Measurements from ENCODE around the gene XXYLT1. TPM values are rescaled to one million over a fixed set of nuclear protein-coding genes. Genes with fewer than 3 reads are reported as not detected.

XXYLT1 gene
- total RNA-seq, 1 donor from 2014 or later, result 10.5 TPM

DNA sequence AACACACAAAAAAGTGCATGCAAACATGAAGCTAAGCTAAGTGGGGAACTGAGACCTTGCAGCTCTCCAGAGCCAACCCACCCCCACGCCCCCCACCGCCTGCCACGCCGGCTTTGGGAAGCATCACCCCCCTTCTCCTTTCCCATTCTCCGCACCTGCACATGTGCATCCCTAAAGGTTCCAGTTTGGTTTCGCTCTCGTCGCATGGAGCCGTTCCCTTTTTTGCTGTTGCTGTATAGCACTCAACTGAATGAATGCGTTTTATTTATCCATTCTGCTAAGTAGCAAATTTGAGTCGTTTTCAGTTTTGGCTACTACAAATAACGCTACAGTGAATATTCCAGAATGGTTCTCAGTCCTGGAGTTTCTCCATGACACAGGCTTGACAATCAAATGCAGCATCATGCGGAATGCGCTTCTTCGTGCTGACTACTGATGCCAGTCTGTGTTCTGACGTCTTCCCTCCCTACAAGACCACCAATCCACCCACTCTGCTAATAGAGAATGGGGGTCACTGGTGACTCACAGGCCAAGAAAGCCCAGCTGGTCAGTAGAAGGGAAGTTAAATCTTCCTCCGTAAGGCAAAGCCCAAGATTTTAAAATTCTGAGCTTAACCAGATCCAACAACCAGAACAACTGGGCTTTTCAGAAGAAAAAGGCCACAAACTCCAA is 115.3 kb downstream of the XXYLT1 start:
- TF ChIP-seq, protein P1, sequence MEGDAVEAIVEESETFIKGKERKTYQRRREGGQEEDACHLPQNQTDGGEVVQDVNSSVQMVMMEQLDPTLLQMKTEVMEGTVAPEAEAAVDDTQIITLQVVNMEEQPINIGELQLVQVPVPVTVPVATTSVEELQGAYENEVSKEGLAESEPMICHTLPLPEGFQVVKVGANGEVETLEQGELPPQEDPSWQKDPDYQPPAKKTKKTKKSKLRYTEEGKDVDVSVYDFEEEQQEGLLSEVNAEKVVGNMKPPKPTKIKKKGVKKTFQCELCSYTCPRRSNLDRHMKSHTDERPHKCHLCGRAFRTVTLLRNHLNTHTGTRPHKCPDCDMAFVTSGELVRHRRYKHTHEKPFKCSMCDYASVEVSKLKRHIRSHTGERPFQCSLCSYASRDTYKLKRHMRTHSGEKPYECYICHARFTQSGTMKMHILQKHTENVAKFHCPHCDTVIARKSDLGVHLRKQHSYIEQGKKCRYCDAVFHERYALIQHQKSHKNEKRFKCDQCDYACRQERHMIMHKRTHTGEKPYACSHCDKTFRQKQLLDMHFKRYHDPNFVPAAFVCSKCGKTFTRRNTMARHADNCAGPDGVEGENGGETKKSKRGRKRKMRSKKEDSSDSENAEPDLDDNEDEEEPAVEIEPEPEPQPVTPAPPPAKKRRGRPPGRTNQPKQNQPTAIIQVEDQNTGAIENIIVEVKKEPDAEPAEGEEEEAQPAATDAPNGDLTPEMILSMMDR (IDR thresholded peaks at IDR 0.05; ENCODE audit: insufficient read depth, low read length, severe bottlenecking), result no peak
- Histone ChIP-seq H3K4me3 (ENCODE audit: low read depth, low read length) (no peak overlapping the region), H3K27me3 (ENCODE audit: control insufficient read depth, insufficient read depth, low read length) (no peaks in the 10 kb centered on the region), H3K36me3 (ENCODE audit: control insufficient read depth, insufficient read depth, low read length) (no peaks in the 10 kb centered on the region)
- DNase-seq (ENCODE audit: low read depth) (no peak), FAIRE-seq (no peak)

DNA sequence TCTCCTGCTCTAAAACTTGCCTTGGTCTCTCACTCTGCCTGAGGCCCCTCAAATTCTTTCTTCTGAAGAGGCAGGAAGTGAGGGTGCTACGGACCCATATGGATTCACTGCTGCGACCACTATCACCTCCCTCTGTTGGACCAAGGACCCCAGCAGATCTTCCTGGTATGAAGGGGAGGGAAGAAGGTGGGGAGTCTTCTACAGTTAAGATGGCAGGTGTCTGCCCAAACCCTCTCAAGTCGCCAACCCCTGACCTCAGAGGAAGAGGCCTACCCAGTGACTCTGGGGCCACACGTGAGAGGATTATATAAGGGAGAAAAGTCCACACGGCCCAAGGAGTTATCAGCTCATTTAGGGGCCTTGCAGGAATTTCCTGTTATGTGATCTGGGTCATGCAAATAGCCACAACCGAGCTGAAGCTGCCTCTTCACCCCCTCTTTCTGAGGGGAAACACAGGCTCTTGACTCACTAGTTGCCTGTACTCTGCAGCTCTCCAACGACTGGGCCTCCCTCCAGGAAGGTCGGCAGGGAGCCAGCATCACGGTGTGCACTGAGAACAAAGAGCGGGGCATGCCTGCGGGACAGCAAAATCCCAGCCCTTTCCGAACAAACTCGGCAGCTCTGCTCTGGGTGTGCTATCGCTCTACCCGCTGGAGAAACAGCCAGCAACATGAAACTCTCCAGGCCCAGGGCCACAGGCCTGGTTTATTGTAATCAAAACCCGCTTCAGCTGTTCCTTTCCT is 116.0 kb downstream of the XXYLT1 start:
- no peak overlapping the region for H3K4me3 ChIP-seq (ENCODE audit: low read depth, low read length)
- TF ChIP-seq, protein P1 (IDR thresholded peaks at IDR 0.05; ENCODE audit: insufficient read depth, low read length, severe bottlenecking), result no peak
- H3K36me3 ChIP-seq (ENCODE audit: control insufficient read depth, insufficient read depth, low read length), result no peaks in the 10 kb centered on the region
- FAIRE-seq (no peak), DNase-seq (ENCODE audit: low read depth) (peak; percentile 89)
- H3K27me3 ChIP-seq (ENCODE audit: control insufficient read depth, insufficient read depth, low read length), result no peaks in the 10 kb centered on the region

DNA sequence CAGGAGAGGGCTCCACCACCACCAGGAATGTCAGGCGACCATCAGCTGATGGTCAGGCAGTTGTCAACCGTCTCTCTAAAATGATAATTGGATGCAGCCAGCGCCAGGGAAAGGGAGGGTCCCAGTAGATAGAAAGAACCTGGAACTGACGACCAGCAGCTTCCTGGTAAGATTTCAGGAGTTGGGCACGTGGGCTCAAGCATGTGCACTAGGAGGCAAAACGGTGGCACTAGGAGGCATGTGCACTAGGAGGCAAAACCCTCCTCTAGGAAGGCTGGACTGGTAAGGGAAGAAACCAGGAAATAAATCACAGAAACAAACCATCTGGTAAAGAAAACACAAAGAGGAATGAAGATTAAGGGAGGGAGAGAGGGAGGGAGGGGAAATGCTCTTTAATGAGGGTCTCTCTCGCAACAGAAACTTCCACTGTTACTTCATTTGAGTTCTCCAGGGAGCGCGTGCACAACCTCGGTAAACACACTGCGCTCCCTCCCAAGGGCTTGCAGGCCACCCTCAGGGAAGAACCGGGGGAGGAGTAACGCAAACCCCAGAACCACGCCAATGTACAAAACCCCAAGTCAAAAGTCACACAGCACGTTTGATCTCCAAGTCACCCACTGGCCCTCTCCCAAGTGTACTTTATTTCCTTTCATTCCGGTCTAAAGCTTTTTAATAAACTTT is 116.7 kb downstream of the XXYLT1 start:
- no peaks in the 10 kb centered on the region for H3K27me3 ChIP-seq (ENCODE audit: control insufficient read depth, insufficient read depth, low read length)
- TF ChIP-seq, protein P1 (IDR thresholded peaks at IDR 0.05; ENCODE audit: insufficient read depth, low read length, severe bottlenecking), result no peak
- DNase-seq (ENCODE audit: low read depth) (no peak), FAIRE-seq (no peak)
- H3K36me3 ChIP-seq (ENCODE audit: control insufficient read depth, insufficient read depth, low read length), result no peaks in the 10 kb centered on the region
- H3K4me3 ChIP-seq (ENCODE audit: low read depth, low read length), result no peak overlapping the region

DNA sequence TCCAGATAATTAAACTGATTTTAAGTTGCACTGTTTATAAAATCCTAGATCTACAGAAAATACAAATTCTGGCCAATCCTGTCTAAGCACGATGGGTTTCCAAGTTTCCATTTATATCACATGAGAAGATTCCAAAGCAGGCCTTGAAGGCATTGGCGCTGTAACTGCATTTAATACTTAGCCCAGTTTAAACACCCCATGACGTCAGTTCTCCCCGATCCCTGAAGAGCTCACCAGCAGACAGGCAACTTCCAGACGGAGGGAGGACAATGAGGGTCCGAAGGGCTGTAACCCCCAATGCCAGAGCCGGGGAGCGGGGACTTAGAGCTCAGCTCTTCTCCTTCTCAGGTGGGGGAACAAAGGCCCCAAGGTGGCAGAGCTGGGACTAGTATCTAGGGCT is 117.3 kb downstream of the XXYLT1 start:
- H3K36me3 ChIP-seq (ENCODE audit: control insufficient read depth, insufficient read depth, low read length), result no peaks in the 10 kb centered on the region
- FAIRE-seq, result no peak
- H3K27me3 ChIP-seq (ENCODE audit: control insufficient read depth, insufficient read depth, low read length), result no peaks in the 10 kb centered on the region
- no peak overlapping the region for H3K4me3 ChIP-seq (ENCODE audit: low read depth, low read length)
- no peak for DNase-seq (ENCODE audit: low read depth)
- TF ChIP-seq, protein P1 (IDR thresholded peaks at IDR 0.05; ENCODE audit: insufficient read depth, low read length, severe bottlenecking), result no peak

DNA sequence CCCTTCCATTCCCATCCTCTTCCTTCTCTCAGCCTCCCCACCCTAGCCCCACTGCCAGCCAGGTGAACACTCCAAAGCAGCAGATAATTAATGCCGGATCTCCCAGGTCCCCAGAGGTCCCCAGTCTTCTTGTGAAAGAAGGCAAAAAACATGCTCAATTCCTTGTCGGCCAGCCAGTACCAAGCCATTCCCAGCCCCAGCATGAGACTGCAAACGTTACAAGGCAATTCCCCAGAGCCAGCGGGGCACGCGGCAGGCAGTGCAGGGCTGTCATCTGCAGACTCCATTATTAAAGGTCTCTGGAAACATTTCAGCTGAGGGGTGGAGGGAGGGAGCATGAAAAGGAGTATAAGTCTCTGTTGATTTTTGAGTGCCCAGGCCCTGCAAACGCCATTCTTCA is 117.8 kb downstream of the XXYLT1 start:
- DNase-seq (ENCODE audit: low read depth) (no peak), FAIRE-seq (no peak)
- Histone ChIP-seq H3K36me3 (ENCODE audit: control insufficient read depth, insufficient read depth, low read length) (no peaks in the 10 kb centered on the region), H3K4me3 (ENCODE audit: low read depth, low read length) (no peak overlapping the region), H3K27me3 (ENCODE audit: control insufficient read depth, insufficient read depth, low read length) (no peaks in the 10 kb centered on the region)
- TF ChIP-seq, protein P1 (IDR thresholded peaks at IDR 0.05; ENCODE audit: insufficient read depth, low read length, severe bottlenecking), result no peak
